HL-60/S4 (cell line): ENCODE data around the gene MYO5C.

Experiments
- in situ Hi-C: fragments of 300-500 bp; cut with MboI; formaldehyde crosslinking; loops from 2 replicates; pipeline ENCODE4 v1.14.3; 2022; ENCODE audit warnings: low sequenced_read_pairs

MYO5C gene

DNA sequence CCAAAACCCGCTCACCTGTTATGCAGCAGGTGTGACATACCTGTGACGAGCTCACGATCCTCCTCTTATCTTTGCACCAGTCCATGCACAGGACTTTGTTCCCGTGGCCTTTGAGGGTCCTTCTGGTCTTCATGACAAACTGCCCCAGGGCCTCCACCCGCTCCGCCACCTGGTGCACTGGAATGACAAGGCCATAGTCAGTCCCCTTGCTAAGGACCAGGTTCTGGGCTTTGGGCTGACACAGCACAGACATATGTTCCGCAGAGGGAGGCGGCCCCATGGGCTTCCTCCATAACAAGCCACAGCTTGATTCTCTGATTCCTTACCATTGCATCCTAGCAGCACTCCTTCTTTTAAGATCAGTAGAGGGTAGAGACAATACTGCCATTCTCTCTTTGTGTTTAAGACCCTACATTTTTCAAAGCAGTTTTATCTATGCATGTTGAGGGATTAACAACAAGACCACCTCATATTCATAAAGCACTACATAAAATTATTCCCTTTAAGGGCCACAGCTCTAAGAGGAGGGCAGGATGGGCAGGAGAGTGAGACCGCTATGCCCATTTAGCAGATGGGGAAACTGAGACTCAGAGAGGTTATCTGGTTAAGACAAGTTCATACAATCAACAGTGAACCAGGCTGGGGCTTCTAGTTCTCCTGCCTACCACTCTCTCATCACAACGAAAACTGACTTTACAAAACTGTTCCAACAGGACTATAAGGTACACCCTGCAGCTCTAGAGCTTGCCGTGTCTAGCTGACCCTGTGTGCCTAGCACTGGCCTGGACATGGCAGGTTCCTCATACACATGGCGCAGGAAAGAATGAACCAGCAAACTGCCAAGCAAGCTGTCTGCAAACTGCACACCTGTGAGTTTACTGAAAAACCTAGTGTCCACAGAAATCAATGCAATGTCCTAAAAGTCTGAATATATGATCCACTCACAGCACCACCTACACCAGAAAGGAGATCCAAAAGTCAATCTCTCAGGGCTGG, 141.4 kb downstream of the MYO5C start:
- in situ Hi-C loops, result no loop called here

GRCh38 chr15:52151353-52151752, 144.3 kb downstream of the MYO5C start:
- in situ Hi-C loops, result no loop called here

DNA sequence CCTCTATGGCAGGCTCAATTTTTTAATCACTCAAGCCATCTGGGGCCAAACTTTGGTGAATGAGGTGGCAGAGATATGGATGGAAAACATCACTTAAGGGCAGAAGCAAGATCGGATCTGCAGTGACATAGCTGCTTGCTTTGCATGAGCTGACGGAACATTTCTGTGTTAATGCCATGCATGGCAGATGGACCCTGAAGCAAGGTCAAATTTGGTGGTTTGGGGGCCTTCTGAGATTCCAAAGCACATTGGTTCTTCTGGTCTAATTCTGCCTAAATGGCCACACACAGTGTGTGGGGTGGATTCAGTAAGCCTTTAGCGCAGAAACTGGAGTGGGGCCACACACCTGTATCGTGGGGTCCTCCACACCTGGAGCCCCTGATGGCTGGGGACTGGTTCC, 144.7 kb downstream of the MYO5C start:
- in situ Hi-C loops, result no loop called here

- in situ Hi-C loops, result no loop called here
Observed at GRCh38 chr15:52150043-52150825, 145.4 kb downstream of the MYO5C start.

DNA sequence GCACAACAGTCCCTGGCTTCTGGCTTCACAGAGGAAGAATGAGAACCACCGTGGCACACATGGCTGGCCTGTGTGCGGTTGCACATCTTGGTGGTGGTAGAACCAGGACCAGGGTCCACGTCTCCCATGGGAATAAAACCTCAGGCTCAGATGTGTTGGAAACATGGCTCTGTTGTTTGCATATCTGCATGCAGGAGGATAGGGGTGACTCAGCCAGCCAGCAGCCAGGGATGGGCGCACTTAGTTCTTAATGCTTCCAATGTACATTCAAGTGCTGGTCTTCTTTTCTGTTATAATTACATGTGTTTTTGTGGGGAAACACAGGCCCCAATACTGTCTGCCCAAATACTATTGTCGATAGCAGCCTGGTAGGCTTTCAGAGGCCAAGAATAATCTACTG, 147.2 kb downstream of the MYO5C start:
- in situ Hi-C loops, result no loop called here

DNA sequence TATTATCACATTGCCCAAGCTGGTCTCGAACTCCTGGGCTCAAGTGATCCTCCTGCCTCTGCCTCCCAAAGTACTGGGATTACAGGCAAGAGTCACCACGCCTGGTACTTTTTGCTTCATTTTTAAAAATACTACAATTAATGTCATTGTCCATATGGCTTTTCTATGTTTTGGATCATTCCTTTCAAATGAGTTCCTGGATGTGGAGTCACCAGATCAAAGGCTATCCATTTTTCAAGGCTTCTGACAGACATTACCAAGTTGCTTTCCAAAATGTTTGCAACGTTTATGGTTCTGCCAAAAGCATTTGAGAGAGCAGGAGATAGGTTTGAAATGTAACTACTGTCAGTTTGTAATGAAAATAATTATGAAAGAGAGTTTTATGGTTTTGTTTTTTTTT, 148.8 kb downstream of the MYO5C start:
- in situ Hi-C loops, result no loop called here

DNA sequence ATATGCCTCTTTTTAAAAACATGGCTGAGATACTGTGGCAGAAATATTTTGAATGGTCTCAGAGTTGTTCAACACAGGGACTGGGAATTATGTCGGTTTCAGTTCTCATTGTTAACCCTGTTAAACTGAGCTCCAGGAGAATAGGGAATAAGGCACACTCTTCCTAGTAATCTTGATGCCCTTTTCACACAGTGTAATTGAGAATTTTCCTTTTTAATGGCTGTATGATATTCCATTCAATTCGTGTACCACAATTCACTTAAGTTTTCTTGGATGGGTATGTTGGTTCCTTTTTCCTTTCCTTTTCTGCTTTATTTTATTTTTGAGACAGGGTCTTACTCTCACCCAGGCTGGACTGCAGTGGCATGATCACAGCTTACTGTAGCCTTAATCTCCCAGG, 149.3 kb downstream of the MYO5C start:
- in situ Hi-C loops, result no loop called here

- in situ Hi-C loops, result no loop called here
Observed at GRCh38 chr15:52144656-52145178, 150.9 kb downstream of the MYO5C start.

- in situ Hi-C loops, result no loop called here
Observed at GRCh38 chr15:52143873-52144272, 151.7 kb downstream of the MYO5C start.
